ENCODE data around the gene POC5. TPM values are rescaled to one million over a fixed set of nuclear protein-coding genes. Genes with fewer than 3 reads are reported as not detected.

Gene POC5
- total RNA-seq, 1 donor from 2014 or later: 9.5 TPM

DNA sequence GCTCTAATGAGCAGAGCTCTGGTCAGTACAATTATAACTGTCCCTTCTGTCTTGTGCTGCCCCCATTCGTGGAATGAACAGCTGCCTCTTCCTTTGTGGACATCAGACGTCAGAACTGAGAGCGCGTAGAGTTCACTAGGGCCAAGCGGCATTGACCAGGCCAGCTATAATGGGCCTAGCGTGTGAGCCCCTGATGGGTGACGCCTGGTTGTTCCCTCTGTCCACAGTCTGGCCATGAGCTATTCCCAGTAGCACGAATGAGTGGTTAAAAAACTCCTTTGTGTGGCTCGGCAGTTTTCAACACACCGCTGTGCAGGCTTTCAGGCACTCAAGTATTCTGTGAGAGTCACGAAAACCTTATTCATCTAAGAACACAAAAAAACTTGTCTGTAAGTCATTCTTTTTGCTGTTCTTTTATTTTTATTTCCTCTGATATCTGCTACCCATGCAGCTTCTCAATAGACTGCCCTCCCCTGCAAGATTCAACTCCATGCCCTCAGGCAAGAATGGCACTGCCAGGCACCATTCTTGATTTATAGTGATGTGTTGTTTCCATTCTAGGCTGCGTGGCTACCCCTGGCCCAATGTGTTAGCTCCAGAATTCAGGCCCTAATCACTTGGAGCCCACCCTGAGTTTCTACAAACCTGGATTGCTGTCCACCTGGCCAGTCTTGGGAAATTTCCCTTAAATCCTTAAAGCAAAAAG lies 53.5 kb downstream of the POC5 start:
- Mint-ChIP-seq H3K36me3 (ENCODE audit: low read depth, unreplicated experiment) (no peaks in the 10 kb centered on the region), H3K4me3 (ENCODE audit: unreplicated experiment) (no peak overlapping the region), H3K9me3 (ENCODE audit: unreplicated experiment) (no peaks in the 10 kb centered on the region), H3K4me1 (ENCODE audit: unreplicated experiment) (peaks cover under 1% of the 10 kb centered on the region), H3K27me3 (ENCODE audit: unreplicated experiment) (no peaks in the 10 kb centered on the region), H3K27ac (ENCODE audit: unreplicated experiment) (no peak overlapping the region)
- TF ChIP-seq, protein P1, sequence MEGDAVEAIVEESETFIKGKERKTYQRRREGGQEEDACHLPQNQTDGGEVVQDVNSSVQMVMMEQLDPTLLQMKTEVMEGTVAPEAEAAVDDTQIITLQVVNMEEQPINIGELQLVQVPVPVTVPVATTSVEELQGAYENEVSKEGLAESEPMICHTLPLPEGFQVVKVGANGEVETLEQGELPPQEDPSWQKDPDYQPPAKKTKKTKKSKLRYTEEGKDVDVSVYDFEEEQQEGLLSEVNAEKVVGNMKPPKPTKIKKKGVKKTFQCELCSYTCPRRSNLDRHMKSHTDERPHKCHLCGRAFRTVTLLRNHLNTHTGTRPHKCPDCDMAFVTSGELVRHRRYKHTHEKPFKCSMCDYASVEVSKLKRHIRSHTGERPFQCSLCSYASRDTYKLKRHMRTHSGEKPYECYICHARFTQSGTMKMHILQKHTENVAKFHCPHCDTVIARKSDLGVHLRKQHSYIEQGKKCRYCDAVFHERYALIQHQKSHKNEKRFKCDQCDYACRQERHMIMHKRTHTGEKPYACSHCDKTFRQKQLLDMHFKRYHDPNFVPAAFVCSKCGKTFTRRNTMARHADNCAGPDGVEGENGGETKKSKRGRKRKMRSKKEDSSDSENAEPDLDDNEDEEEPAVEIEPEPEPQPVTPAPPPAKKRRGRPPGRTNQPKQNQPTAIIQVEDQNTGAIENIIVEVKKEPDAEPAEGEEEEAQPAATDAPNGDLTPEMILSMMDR (IDR thresholded peaks at IDR 0.05; ENCODE audit: unreplicated experiment): no peak
- DNase-seq (ENCODE audit: low spot score): no peak

DNA sequence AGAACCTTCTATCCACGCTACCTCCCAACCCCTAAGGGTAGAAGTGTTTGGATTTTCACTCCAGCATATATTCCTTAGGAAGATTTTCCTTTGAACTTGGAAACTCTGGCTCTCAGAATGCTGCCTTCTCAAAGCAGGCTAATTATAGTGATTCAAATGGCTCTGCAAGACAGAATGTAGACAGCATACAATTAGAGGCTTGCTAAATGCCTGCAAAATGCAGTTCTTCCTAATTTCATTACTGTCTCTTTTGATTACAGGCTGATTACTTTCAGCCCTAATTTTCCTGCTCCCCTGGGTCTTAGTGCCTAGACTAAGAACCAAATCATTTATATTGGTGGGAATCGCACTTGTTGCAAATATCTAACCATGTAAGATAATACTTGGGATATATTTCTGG lies 55.2 kb downstream of the POC5 start:
- Mint-ChIP-seq H3K27me3 (ENCODE audit: unreplicated experiment) (no peaks in the 10 kb centered on the region), H3K4me3 (ENCODE audit: unreplicated experiment) (no peak overlapping the region), H3K27ac (ENCODE audit: unreplicated experiment) (no peak overlapping the region), H3K9me3 (ENCODE audit: unreplicated experiment) (no peaks in the 10 kb centered on the region), H3K36me3 (ENCODE audit: low read depth, unreplicated experiment) (no peaks in the 10 kb centered on the region), H3K4me1 (ENCODE audit: unreplicated experiment) (no peaks in the 10 kb centered on the region)
- TF ChIP-seq, protein P1 (IDR thresholded peaks at IDR 0.05; ENCODE audit: unreplicated experiment): no peak
- DNase-seq (ENCODE audit: low spot score): no peak

DNA sequence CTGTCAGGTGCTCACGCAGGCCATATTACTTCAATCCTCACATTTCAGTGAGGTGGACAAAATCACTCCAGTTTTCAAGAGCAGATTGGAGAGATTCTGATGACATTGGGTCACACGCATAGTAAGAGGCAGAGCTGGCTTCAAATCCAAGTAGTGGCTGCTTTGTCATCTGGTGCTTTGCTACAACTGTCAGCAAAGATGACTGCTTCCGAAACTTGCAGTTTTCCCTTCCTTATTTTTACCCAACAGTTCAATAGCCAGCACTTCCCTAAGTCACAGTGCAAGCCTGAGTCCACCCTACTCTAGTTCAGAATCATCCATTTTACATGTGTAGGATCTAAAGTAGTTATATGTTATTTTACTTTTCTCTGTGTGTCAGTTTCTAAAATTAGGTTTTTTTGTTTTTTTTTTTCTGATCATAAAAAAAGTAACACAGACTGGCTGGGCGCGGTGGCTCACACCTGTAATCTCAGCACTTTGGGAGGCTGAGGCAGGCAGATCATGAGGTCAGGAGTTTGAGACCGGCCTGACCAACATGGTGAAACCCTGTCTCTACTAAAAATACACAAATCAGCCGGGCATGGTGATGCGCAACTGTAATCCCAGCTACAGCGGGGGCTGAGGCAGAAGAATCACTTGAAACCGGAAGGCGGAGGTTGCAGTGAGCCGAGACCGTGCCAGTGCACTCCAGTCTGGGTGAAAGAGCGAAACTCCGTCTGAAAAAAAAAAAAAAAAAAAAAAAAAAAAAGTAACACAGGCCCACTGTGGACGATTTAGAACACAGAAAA lies 56.4 kb downstream of the POC5 start:
- no peak for DNase-seq (ENCODE audit: low spot score)
- H3K27ac Mint-ChIP-seq (ENCODE audit: unreplicated experiment): no peak overlapping the region
- TF ChIP-seq, protein P1 (IDR thresholded peaks at IDR 0.05; ENCODE audit: unreplicated experiment): no peak
- H3K36me3 Mint-ChIP-seq (ENCODE audit: low read depth, unreplicated experiment): no peaks in the 10 kb centered on the region
- no peaks in the 10 kb centered on the region for H3K4me1 Mint-ChIP-seq (ENCODE audit: unreplicated experiment)
- no peak overlapping the region for H3K4me3 Mint-ChIP-seq (ENCODE audit: unreplicated experiment)
- H3K9me3 Mint-ChIP-seq (ENCODE audit: unreplicated experiment): no peaks in the 10 kb centered on the region
- H3K27me3 Mint-ChIP-seq (ENCODE audit: unreplicated experiment): no peaks in the 10 kb centered on the region

DNA sequence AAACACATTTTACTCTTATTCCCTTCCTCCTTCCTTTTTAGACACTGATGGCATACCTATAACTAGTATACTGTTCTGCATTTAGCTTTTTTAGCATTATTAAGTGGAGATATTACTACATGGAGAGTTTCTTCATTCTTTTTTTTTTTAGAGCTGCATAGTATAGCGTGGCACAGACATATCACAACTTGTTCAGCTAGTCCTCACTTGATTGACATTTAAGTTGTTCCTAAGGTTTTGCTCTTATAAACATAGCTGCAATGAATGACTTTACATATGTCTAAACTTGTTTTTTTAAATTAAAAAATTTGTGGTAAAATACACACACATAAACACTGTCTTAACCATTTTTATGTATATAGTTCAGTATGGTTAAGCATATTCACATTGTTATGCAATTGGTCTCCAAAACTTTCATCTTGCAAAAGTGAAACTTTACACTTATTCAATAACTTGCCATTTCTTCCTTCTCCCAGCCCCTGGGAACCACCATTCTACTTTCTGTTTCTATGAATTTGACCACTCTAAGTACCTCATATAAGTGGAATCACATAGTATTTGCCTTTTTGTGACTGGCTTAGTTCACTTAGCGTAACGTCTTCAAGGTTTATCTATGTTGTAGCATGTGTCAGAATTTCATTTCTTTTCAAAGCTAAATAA lies 57.3 kb downstream of the POC5 start:
- H3K4me1 Mint-ChIP-seq (ENCODE audit: unreplicated experiment): no peaks in the 10 kb centered on the region
- no peak for DNase-seq (ENCODE audit: low spot score)
- no peak overlapping the region for H3K4me3 Mint-ChIP-seq (ENCODE audit: unreplicated experiment)
- no peaks in the 10 kb centered on the region for H3K36me3 Mint-ChIP-seq (ENCODE audit: low read depth, unreplicated experiment)
- TF ChIP-seq, protein P1 (IDR thresholded peaks at IDR 0.05; ENCODE audit: unreplicated experiment): no peak
- H3K9me3 Mint-ChIP-seq (ENCODE audit: unreplicated experiment): no peaks in the 10 kb centered on the region
- no peak overlapping the region for H3K27ac Mint-ChIP-seq (ENCODE audit: unreplicated experiment)
- no peaks in the 10 kb centered on the region for H3K27me3 Mint-ChIP-seq (ENCODE audit: unreplicated experiment)
